Activated CD4-positive, alpha-beta T cell treated with anti-CD3 and anti-CD28 coated beads for 24 hours (primary cell): ENCODE measurements around the gene SLC2A6.
A peak's percentile ranks its signal among the peaks of the same experiment; 100 is the strongest.
"Not testable (repeated sequence)": the region's sequence is repeated elsewhere in the genome, so short reads cannot be mapped to it uniquely, and the experiment has no call there.

Experiments
- DNase-seq, 2 donors: peaks; one replicate each; pipeline ENCODE4 v3.0.0-alpha.2; 2020; ENCODE audit warnings: low read depth in 2 of 2

Gene SLC2A6

GRCh38 chr9:133463234-133463863 lies 15.6 kb downstream of the SLC2A6 start:
- no peak for DNase-seq

GRCh38 chr9:133461975-133462374 lies 16.9 kb downstream of the SLC2A6 start:
- DNase-seq: no peak

GRCh38 chr9:133460405-133461175 lies 18.3 kb downstream of the SLC2A6 start:
- DNase-seq: no peak

- peak; percentile 88 to 93 for DNase-seq
These were observed 19.2 kb downstream of the SLC2A6 start, which contains the start of gene CACFD1 for GRCh38 chr9:133459476-133460404. CACFD1 (plus strand) TSS chr9:133459978; CDS start chr9:133460067, 89 bp downstream.

GRCh38 chr9:133458643-133459312 lies 20.1 kb downstream of the SLC2A6 start:
- no peak for DNase-seq

GRCh38 chr9:133457748-133458147 lies 21.2 kb downstream of the SLC2A6 start:
- DNase-seq: no peak

GRCh38 chr9:133457233-133457632 lies 21.7 kb downstream of the SLC2A6 start:
- DNase-seq: no peak

- DNase-seq: no peak
These were observed 22.5 kb downstream of the SLC2A6 start for GRCh38 chr9:133456409-133456808.

GRCh38 chr9:133455936-133456335 lies 23.0 kb downstream of the SLC2A6 start:
- no peak for DNase-seq

GRCh38 chr9:133454943-133455673 lies 23.8 kb downstream of the SLC2A6 start:
- DNase-seq: no peak

GRCh38 chr9:133454325-133454724 lies 24.6 kb downstream of the SLC2A6 start:
- no peak for DNase-seq

GRCh38 chr9:133453651-133454050 lies 25.2 kb downstream of the SLC2A6 start:
- no peak for DNase-seq

- no peak for DNase-seq
These were observed 26.3 kb downstream of the SLC2A6 start for GRCh38 chr9:133452562-133452961.

- not testable (repeated sequence) for DNase-seq
These were observed 27.0 kb downstream of the SLC2A6 start for GRCh38 chr9:133451865-133452264.

- no peak for DNase-seq
These were observed 29.1 kb downstream of the SLC2A6 start for GRCh38 chr9:133449760-133450159.

- DNase-seq: no peak
These were observed 30.4 kb downstream of the SLC2A6 start for GRCh38 chr9:133448487-133448972.

GRCh38 chr9:133445293-133445969 lies 33.5 kb downstream of the SLC2A6 start:
- no peak for DNase-seq

GRCh38 chr9:133443982-133444381 lies 34.9 kb downstream of the SLC2A6 start:
- DNase-seq: no peak

GRCh38 chr9:133443248-133443647 lies 35.7 kb downstream of the SLC2A6 start:
- DNase-seq: no peak

- no peak for DNase-seq
These were observed 37.3 kb downstream of the SLC2A6 start for GRCh38 chr9:133441571-133441970.
